ENCODE data around the gene PRR15L.

GRCh38 chr17:47955497-47956461 lies 1.9 kb downstream of the PRR15L start:
- TF ChIP-seq SUZ12 (IDR thresholded peaks at IDR 0.05; ENCODE audit: extremely low read depth, insufficient read depth, insufficient read length) = no peak
- TF ChIP-seq ZNF274 (IDR thresholded peaks at IDR 0.05; ENCODE audit: low read depth, low read length) = no peak
- TF ChIP-seq YY1 (IDR thresholded peaks at IDR 0.05; ENCODE audit: insufficient read depth, insufficient read length) = no peak
